K562 (cell line): ENCODE data around the gene PRSS27. TPM values are rescaled to one million over a fixed set of nuclear protein-coding genes. Genes with fewer than 3 reads are reported as not detected.

Experiments
- BMI1 ChIP-seq: fragments of 150-350 bp; IDR thresholded peaks from 2 replicates; pipeline ENCODE4 v1.6.1; 2014; ENCODE audit warnings: low read length
- E2F1 ChIP-seq: sonication (generic); formaldehyde crosslinking; IDR thresholded peaks from 2 replicates; pipeline ENCODE4 v1.8.1; 2023; ENCODE audit warnings: mild to moderate bottlenecking, missing genetic modification reagents, moderate library complexity
- E2F4 ChIP-seq: sonication (generic); formaldehyde crosslinking; IDR thresholded peaks from 2 replicates; pipeline ENCODE4 v1.8.0; 2022; ENCODE audit warnings: mild to moderate bottlenecking, low read depth, missing genetic modification reagents
- ETV5 ChIP-seq: sonication (generic); formaldehyde crosslinking; IDR thresholded peaks from 2 replicates; pipeline ENCODE4 v1.4.0; 2020; ENCODE audit warnings: low read depth, mild to moderate bottlenecking, missing genetic modification reagents
- FOXJ2 ChIP-seq: fragments of 200-800 bp; sonication (Bioruptor generic); IDR thresholded peaks from 2 replicates; pipeline ENCODE4 v1.6.1; 2016; ENCODE audit warnings: missing genetic modification characterization, missing compliant biosample characterization
- FOXM1 ChIP-seq, 2 experiments: fragments of 450-650 bp in 1 of 2; sonication (generic) in 1 of 2; formaldehyde crosslinking in 1 of 2; IDR thresholded peaks; 2 replicates each; pipeline versions ENCODE4 v1.6.1 to v1.9.0; 2017 to 2022; ENCODE audit warnings: low read depth in 2 of 2, mild to moderate bottlenecking in 2 of 2, missing genetic modification reagents in 1 of 2, moderate library complexity in 1 of 2
- HDAC8 ChIP-seq: fragments of 450-650 bp; IDR thresholded peaks from 2 replicates; pipeline ENCODE4 v1.6.1; 2016; ENCODE audit warnings: mild to moderate bottlenecking, missing genetic modification characterization, moderate library complexity, missing compliant biosample characterization
- KHSRP ChIP-seq: fragments of 450-650 bp; IDR thresholded peaks from 2 replicates; pipeline ENCODE4 v1.6.1; 2017
- OTX1 ChIP-seq: fragments of 450-650 bp; formaldehyde crosslinking; IDR thresholded peaks from 2 replicates; pipeline ENCODE4 v1.4.0; 2022; ENCODE audit warnings: mild to moderate bottlenecking
- RBFOX2 ChIP-seq: fragments of 200-400 bp; formaldehyde crosslinking; IDR thresholded peaks from 2 replicates; pipeline ENCODE4 v1.6.1; 2017; ENCODE audit warnings: low read depth, mild to moderate bottlenecking, low read length, moderate library complexity
- RBM22 ChIP-seq: fragments of 200-400 bp; formaldehyde crosslinking; IDR thresholded peaks from 2 replicates; pipeline ENCODE4 v1.6.1; 2018; ENCODE audit warnings: low read length, low read depth; ENCODE audit not compliant: poor library complexity, severe bottlenecking
- SMAD4 ChIP-seq: fragments of 250-450 bp; sonication (Bioruptor Pico); conservative IDR thresholded peaks from 2 replicates; pipeline ENCODE4 v1.8.0; 2021; ENCODE audit warnings: inconsistent platforms, mild to moderate bottlenecking, moderate library complexity
- SMARCA4 ChIP-seq: fragments of 450-650 bp; IDR thresholded peaks from 2 replicates; pipeline ENCODE4 v1.6.1; 2016
- TCFL5 ChIP-seq: fragments of 250-450 bp; sonication (Bioruptor Pico); conservative IDR thresholded peaks from 2 replicates; pipeline ENCODE4 v1.6.1; 2021; ENCODE audit warnings: mild to moderate bottlenecking, moderate library complexity, matching md5 sums
- TEAD4 ChIP-seq, 2 experiments: sonication (generic) in 1 of 2; formaldehyde crosslinking in 1 of 2; IDR thresholded peaks; 2 replicates each; pipeline versions ENCODE4 v1.6.1 to v1.8.0; 2012 to 2022; ENCODE audit warnings: borderline replicate concordance in 1 of 2, inconsistent platforms in 1 of 2, low read length in 1 of 2, mild to moderate bottlenecking in 1 of 2, missing genetic modification reagents in 1 of 2
- TRIM28 ChIP-seq: fragments of 450-650 bp; IDR thresholded peaks from 2 replicates; pipeline ENCODE4 v1.6.1; 2017
- USF2 ChIP-seq: sonication (generic); formaldehyde crosslinking; IDR thresholded peaks from 2 replicates; pipeline ENCODE4 v1.5.0; 2020; ENCODE audit warnings: missing genetic modification reagents
- ZNF175 ChIP-seq: fragments of 200-800 bp; sonication (Bioruptor generic); IDR thresholded peaks from 2 replicates; pipeline ENCODE4 v1.6.1; 2016; ENCODE audit warnings: low read depth, mild to moderate bottlenecking, missing genetic modification characterization, missing compliant biosample characterization
- ZNF354B ChIP-seq: fragments of 250-450 bp; sonication (Bioruptor Pico); IDR thresholded peaks from 2 replicates; pipeline ENCODE4 v1.4.0; 2020
- ZNF444 ChIP-seq: fragments of 250-450 bp; sonication (Bioruptor Pico); IDR thresholded peaks from 2 replicates; pipeline ENCODE4 v1.4.0; 2020; ENCODE audit warnings: mild to moderate bottlenecking, moderate library complexity
- ZNF512 ChIP-seq: IDR thresholded peaks from 2 replicates; pipeline ENCODE4 v1.6.1; 2016; ENCODE audit warnings: missing genetic modification characterization, missing compliant biosample characterization
- ZNF644 ChIP-seq: fragments of 200-800 bp; sonication (Bioruptor generic); IDR thresholded peaks from 2 replicates; pipeline ENCODE4 v1.6.1; 2016; ENCODE audit warnings: low read depth, missing genetic modification characterization, missing compliant biosample characterization
- ZNF76 ChIP-seq: fragments of 250-450 bp; sonication (Bioruptor Pico); IDR thresholded peaks from 2 replicates; pipeline ENCODE4 v1.4.0; 2020; ENCODE audit warnings: mild to moderate bottlenecking, moderate library complexity, borderline replicate concordance
- ZSCAN32 ChIP-seq: fragments of 450-650 bp; formaldehyde crosslinking; IDR thresholded peaks from 2 replicates; pipeline ENCODE4 v1.4.0; 2020; ENCODE audit warnings: mild to moderate bottlenecking, moderate library complexity
- polyA plus RNA-seq, 8 experiments: library from polyadenylated mRNA; depleted of rRNA in 4 of 8; stranded (reverse) in 5 of 8; unstranded in 3 of 8; fragments of >200 nt; fragmentation: Nextera tagmentation in 2 of 8; fragmentation: Illumina TruSeq in 1 of 8; extraction: Ambion mirVana in 2 of 8; extraction: Trizol in 1 of 8; gene quantifications; 2 replicates each; pipeline versions ENCODE4 v1.2.1 to v1.2.3, GENCODE V29; 2011 to 2014; ENCODE audit warnings: inconsistent platforms in 1 of 8, missing spikeins in 1 of 8
- total RNA-seq, 7 experiments: library from RNA; depleted of rRNA in 6 of 7; stranded (reverse); fragments of >200 nt in 6 of 7; fragmentation: Illumina TruSeq in 2 of 7; extraction: Trizol in 2 of 7; gene quantifications; 2 replicates each; pipeline versions ENCODE4 v1.2.1 to v1.2.3, GENCODE V29; 2011 to 2021; ENCODE audit warnings: low replicate concordance in 1 of 7

The PRSS27 gene
- total and polyA plus RNA-seq, 9 of the 15 experiments (the other 6 are each of a cell fraction or from before 2014, with no cell fraction given): 0.09 to 0.20 (median 0.17) TPM; not detected in 5

DNA sequence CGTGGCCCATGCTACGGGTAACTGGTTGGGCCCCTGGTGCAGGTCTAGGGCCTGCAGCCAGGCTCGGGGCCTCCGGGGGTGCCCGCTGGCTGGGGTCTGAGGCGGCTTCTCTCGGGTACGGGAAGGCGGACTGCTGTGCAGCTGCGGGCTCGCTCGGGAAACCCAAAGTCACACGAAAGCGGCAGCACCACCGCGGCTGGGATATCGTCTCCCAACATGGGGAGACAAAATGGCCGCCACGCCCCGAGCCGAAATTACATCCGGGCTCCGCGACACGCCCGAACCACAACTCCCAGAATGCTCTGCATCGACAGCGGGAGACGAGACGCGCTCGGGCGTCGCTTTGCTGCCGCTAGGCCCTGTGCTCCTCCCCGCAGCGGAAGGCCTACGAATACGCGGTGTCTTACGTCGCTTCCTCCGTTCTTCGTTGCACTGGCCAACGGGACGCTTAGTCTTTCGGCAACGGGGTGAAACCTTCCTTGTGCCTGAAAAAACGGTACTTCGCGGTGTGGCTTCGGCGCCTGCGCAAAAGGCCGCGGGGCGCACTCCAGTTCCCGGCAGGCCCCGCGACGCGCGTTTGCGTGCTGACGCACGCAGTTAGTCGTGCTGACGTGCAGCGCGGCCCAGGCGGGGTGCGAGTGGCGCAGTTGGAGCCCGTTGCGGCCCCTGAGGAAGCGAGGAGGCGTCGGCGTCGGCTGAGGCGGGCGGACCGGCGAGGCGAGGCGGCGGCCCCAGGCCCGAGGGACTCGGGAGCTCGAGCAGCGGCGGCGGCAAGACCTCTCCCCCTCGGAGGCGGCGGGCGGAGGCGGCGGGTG lies 32.2 kb upstream of the PRSS27 start, which contains the start of gene SRRM2 (continued):
- TF ChIP-seq E2F4 (CRISPR knock-in tag) (peak; percentile 34; the same call in 1 of the 2 replicates), RBFOX2 (peak; percentile 96), E2F1 (peak; percentile 73), ZNF175 (CRISPR knock-in tag) (peak; percentile 84), ZNF644 (tag) (peak; percentile 58; the same call in 1 of the 2 replicates), RBM22 (peak; percentile 73), ETV5 (no peak; the same call in 1 of the 2 replicates), ZSCAN32 (CRISPR knock-in tag) (no peak), TRIM28 (peak; percentile 39; the same call in 1 of the 2 replicates), ZNF354B (CRISPR knock-in tag) (no peak), FOXM1 (IDR thresholded peaks at IDR 0.05; ENCODE audit: low read depth) (no peak), FOXM1 (CRISPR knock-in tag; IDR thresholded peaks at IDR 0.05; ENCODE audit: low read depth) (no peak), BMI1 (no peak), TCFL5 (CRISPR knock-in tag) (no peak), FOXJ2 (no peak), SMARCA4 (no peak), OTX1 (CRISPR knock-in tag) (no peak), SMAD4 (CRISPR knock-in tag) (peak; percentile 82), HDAC8 (tag) (peak; percentile 96), TEAD4 (IDR thresholded peaks at IDR 0.05; ENCODE audit: low read length) (peak; percentile 60; the same call in 1 of the 2 replicates), TEAD4 (CRISPR knock-in tag; IDR thresholded peaks at IDR 0.05; ENCODE audit: borderline replicate concordance) (no peak; the same call in 1 of the 2 replicates), KHSRP (no peak), USF2 (CRISPR knock-in tag) (peak; percentile 11; the same call in 1 of the 2 replicates), ZNF76 (CRISPR knock-in tag) (0 out of 2 replicates have a peak, but pooled peaks have one; percentile 77), ZNF512 (tag) (no peak), ZNF444 (CRISPR knock-in tag) (no peak)
